Measurements from ENCODE around the gene RAD17.
A peak's percentile ranks its signal among the peaks of the same experiment; 100 is the strongest.
"Not testable (repeated sequence)": the region's sequence is repeated elsewhere in the genome, so short reads cannot be mapped to it uniquely, and the experiment has no call there.

RAD17 gene

DNA sequence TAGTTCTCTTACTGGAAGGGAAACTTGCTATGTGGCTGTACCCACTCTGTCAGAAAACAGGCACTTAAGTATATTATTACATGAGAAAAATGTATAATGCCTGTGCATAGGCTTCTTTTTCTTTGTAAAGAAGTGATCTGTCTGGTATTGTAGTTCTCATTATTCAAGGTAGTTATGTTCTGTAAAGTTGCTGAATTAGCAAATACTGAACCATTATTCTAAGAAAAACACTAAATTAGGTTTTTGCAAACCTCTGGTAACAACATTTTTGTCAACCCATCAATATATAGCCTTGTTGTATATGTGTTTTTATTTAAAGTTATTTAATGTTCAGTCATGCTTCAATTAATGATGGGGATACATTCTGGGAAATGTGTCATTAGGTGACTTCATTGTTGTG lies 8.8 kb downstream of the RAD17 start:
- DNase-seq (ENCODE audit: low spot score): no peak

DNA sequence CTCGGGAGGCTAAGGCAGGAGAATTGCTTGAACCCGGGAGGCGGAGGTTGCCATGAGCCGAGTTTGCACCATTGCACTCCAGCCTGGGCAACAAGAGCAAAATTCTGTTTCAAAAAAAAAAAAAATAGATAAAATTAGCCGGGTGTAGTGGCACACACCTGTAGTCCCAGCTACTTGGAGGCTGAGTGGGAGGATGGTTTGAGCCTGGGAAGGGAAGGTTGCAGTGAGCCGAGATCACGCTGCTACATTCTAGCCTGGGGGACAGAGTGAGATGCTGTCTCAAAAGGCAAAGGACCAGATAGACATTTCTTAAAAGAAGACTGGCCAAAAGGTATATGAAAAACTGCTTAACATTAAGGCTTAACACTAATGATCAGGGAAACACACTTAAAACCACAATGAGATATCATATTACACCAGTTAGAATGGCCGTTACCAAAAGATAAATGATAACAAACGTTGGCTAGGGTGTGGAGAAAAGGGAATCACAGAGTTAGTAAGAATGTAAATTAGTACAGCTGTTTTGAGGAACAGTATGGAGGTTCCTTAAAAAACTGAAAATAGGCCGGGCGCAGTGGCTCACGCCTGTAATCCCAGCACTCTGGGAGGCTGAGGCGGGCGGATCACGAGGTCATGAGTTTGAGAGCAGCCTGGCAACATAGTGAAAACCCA lies 35.2 kb downstream of the RAD17 start:
- no peak for DNase-seq (ENCODE audit: low spot score)

DNA sequence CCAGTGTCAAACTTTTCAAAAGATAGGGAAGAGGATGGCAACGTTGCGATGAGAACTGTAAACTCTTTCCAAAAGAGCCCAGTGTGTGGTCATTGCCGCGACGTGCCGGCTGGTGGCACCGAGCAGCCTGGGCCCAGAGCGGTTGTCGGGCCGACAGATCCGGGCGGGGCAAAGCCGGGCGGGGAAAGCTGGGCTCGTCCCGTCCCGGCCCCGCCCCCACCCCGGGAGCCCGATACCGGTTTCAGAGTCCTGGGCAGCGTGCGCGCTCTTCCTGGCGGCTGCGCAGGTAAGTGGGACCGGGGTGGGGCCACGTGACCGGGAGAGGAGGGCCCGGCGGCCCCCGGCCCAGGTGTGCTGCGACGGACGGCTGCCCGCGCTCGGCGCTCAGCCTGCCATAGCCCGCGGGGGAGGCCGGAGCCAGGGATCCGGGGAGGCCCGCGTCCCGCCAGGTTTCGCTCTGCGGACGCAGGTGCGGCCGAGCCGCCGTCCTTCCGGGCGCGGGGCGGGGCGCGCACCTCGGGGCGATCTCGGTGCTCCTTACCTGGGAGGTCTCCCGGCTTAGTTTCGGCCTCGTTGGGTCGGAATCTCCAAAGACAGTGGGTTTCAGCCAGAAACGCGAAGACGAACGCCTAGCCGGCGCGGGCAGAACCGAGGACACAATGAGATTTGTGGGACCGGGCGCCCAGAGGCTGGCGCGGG lies 45.4 kb downstream of the RAD17 start, which contains the start of gene MARVELD2:
TSS of gene MARVELD2 (plus strand) at position 232 of the 699 bp plus-strand sequence. CDS start 4,270 bp downstream, outside the sequence.
- peak; percentile 69 for DNase-seq (ENCODE audit: low spot score)

DNA sequence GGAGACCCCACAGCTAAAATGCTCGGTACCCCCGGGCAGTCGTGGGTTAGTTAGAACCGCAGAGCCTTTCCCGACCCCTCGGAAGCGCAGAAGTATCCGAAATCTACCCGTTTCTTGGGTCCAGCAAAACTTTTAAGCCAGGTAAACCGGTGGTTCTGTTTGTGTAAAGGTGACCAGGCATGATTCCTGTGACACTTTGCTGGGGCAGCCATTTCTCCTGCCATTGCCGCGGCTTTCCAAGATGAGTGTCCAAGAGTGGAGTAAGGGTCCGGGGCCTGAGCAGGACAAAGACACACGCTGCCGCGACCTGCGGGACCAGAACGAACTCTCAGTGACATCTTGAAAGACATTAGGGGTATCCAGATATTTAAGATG lies 46.0 kb downstream of the RAD17 start:
- DNase-seq (ENCODE audit: low spot score): no peak

DNA sequence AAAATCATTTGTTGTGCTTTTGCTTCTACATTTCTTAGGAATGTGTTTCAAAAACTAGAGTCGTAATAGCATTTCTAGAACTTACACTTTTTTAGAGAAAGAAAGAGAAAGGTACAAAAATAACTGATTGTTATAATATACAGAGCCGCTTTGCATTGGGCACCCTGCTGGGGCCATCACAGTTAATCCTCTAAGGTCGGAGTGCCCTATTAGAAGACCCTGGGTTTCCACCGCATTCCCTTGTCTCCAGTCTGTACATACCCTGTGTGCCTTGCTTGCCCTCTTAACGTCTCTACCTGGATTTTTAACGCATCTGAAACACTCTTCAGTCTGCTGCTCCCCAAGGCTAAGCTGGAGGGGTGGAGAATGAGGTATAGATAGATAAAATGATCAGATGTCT lies 46.6 kb downstream of the RAD17 start:
- DNase-seq (ENCODE audit: low spot score): no peak

DNA sequence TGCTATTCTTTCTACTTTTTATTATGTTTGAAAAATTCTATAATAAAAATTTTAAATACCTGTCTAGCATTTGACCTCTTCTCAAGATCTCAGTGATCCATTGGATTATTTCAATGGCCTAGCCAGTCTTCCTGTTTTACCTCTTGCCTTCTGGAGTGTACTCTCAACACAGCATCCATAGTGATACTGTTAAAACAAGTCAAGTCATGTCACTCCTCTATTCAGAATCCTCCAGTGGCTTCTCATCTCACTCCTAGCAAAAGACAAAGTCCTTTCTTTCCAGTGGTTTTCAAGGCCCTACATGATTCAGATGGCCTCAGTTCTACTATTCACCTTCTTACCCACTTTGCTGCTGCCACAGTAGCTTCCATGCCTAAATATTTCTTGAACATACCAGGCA lies 47.1 kb downstream of the RAD17 start:
- DNase-seq (ENCODE audit: low spot score): no peak

DNA sequence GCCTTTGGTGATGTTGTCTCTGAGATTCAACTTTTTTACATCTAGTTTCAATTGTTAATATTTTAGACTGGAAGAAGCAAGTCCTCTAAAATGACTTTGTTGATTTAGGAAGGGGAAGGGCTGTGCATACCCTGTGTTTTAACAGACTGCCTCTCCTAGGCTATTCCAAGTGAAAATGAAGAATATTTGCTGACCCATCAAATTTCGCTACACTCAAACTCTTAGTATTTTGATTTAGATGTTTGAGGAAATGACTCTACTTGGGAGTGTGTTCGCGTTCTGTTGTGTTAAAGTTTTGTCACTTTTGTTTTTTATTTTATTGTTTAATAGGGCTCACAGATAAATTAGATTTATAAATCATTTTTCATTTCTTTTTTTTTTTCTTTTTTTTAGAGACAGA lies 48.9 kb downstream of the RAD17 start:
- no peak for DNase-seq (ENCODE audit: low spot score)

DNA sequence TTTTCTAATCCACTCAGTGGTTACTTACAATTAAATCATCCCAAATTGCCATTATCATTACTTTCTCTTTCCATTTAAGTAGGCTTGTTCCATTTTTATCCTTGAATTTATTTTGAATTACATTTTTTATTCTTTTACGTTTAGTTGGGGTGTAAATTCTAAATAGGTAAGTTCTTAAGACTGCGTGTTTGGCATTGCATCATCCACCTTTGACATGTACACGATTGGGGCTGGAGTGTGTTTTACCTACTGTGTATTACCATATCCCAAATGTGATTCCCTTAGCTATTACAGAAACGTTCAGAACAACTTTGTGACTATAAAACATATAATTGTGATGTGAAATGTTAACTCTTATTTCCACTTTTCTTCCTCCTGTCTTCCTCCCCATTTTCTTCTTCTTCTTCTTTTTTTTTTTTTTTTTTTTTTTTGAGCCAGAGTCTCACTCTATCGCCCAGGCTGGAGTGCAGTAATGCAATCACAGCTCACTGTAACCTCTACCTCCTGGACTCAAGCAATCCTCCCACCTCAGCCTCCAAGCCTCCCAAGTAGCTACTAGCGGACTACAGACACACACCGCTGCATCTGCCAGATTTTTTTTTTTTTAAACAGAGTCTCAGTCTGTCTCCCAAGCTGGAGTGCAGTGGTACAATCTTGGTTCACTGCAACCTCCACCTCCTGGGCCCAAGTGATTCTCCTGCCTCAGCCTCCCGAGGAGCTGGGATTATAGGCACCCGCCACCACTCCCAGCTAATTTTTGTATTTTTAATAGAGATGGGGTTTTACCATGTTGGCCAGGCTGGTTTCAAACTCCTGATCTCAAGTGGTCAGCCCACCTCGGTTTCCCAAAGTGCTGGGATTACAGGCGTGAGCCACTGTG lies 62.0 kb downstream of the RAD17 start:
- no peak for DNase-seq (ENCODE audit: low spot score)

DNA sequence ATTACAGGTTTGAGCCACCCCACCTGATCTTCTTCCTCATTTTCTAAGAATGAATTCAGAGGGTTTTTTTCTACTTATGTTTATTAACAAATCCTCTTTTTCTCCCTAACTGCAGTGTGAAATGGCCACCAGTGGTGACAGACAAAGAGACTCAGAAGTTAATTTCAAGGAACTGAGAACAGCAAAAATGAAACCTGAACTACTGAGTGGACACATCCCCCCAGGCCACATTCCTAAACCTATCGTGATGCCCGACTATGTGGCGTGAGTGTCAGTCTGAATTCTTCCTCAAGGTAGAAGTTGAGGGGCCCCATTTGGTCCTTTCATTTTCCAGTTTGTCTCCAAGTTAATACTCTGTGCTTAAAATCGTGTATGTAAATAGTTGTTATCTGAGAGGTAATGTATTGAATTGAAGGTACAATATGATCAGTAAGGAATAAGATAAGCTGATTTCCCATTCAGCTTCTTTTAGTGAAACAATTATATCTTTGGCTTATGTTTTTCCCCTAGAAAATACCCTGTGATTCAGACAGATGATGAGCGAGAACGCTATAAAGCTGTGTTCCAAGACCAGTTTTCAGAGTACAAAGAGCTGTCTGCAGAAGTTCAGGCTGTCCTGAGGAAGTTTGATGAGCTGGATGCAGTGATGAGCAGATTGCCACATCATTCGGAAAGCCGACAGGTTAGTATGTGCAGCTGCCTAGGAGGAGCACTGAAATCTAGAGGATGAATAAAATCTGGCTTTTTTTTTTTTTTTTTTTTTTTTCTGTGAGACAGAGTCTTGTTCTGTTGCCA lies 63.0 kb downstream of the RAD17 start:
- DNase-seq (ENCODE audit: low spot score): no peak

DNA sequence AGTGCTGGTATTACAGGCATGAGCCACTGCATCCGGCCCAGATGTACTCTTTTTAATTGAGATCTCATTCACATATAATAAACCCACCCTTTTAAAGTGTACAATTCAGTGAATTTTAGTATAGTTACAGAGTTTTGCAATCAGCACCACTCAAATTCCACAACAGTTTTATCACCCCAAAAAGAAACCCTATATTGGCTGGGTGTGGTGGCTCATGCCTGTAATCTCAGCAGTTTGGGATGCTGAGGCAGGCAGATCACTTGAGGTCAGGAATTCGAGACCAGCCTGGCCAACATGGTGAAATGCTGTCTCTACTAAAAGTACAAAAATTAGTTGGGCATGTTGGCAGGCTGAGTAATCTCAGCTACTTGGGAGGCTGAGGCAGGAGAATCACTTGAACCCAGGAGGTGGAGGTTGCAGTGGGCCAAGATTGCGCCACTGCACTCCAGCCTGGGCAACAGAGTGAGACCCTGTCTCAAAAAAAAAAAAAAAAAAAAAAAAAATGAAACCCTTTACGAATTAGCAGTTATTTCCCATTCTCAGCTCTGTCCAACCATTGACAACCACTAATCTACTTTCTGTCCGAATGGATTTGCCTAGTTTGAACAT lies 65.8 kb downstream of the RAD17 start:
- DNase-seq (ENCODE audit: low spot score): not testable (repeated sequence)

DNA sequence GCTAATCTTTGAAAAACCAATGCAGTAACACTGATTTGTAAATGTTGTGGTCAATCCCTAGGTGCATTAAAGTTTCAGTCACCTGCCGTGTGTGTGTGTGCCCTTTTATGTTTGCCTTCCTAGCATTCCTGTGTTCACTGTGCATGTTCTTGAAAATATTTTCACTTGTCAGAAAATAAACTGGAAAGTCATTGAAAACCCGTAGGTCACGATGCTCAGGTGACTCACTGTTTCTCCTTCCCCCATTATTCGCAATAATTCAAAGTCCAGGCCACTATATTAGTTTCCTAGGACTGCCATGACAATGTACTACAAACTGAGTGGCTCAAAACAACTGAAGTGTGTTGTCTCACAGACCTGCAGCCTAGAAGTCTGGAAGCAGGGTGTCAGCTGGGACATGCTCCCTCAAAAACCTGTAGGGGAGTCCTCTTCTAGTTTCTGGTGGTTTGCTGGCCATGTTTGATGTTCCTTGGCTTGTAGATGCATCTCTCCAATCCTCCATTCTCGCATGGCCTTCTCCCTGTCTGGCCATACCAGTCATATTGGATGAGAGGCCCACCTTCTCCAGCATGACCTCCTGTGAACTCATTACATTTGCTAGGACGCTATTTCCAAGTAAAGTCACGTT lies 74.6 kb downstream of the RAD17 start:
- no peak for DNase-seq (ENCODE audit: low spot score)

DNA sequence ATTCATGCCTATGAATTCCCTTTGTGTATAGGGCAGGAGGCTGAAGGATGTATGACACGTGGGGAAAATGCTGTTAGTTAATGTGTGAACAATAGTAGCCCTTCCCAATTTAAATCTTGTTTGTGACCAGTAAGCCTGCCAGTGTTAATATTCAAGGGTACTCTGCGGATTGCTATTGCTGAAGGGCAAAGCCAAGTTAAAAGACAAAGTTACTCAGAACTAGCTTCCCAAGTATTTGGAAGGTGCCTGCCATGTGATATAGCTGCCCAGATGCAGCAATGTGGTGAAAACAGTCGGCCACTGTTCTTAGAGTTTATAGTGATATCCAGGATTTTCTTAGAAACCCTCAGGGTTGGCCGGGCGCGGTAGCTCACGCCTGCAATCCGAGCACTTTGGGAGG lies 79.9 kb downstream of the RAD17 start:
- no peak for DNase-seq (ENCODE audit: low spot score)

DNA sequence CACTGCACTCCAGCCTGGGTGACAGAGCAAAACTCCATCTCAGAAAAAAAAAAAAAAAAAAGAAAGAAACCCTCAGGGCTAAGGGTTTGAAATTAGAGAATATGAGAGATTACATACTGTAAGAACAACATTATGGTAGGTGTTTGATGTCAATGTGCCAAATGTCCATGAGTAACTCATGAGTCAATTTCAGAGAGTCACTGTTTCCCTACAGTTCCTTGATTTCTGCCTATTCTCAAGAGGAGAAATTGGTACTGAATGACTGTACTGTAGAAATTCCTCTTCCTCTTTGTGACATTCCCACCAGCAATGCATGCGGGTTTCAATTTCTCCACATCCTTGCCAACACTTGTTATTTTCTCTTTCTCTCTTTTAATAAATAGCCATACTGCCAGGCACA lies 80.5 kb downstream of the RAD17 start:
- no peak for DNase-seq (ENCODE audit: low spot score)

DNA sequence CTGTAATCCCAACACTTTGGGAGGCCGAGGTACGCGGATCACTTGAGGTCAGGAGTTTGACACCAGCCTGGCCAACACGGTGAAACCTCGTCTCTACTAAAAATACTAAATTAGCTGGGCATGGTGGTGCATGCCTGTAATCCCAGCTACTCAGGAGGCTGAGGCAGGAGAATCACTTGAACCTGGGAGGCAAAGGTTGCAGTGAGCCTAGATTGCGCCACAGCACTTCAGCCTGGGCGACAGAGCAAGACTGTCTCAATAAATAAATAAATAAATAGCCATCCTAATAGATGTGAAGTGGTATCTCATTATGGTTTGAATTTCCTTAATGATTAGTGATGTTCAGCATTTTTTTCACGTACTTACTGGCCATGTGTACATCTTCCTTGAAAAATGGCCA lies 80.9 kb downstream of the RAD17 start:
- not testable (repeated sequence) for DNase-seq (ENCODE audit: low spot score)

DNA sequence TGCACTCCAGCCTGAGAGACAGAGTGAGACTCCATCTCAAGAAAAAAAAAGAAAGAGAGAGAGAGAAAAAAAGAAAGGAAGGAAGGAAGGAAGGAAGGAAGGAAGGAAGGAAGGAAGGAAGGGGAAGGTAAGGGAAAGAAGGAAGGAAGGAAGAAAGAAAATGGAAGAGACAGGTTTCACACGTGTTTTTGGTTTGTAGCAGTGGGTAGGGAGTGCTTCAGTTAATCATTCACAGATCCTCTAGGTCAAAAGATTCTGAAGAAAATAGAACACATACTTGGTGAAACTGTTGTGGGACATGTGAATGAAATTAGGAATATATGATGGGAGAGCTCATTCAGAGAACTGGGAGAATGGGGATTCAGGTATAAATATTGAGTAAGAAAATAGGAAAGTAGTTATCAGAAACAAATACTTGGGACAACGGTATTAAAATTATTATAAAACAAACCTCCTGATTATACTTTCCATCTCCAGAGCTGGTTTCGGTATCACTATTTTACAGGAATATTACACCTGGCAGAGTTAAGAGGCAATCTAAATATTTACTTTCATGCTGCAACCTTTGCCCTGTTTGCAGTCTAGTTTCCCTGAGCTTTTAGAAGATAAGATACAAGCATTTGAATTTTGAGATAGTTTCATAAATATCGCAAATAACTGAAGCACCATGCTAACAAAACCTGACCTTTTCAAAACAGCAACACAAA lies 82.5 kb downstream of the RAD17 start:
- DNase-seq (ENCODE audit: low spot score): no peak

DNA sequence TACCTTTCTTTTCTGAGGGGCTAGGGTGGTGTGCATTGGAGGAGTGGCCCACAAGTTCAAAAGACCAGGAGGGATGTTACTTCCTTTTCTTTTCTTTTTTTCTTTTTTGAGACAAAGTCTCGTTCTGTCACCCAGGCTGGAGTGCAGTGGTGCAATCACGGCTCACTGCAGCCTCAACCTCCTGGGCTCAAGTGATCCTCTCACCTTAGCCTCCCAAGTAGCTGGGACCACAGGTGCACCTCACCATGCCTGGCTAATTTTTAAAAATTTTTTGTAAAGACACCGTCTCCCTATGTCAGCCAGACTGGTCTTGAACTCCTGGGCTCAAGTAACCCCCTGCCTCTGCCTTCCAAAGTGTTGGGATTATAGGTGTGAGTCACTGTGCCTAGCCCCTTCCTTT lies 83.9 kb downstream of the RAD17 start:
- not testable (repeated sequence) for DNase-seq (ENCODE audit: low spot score)

DNA sequence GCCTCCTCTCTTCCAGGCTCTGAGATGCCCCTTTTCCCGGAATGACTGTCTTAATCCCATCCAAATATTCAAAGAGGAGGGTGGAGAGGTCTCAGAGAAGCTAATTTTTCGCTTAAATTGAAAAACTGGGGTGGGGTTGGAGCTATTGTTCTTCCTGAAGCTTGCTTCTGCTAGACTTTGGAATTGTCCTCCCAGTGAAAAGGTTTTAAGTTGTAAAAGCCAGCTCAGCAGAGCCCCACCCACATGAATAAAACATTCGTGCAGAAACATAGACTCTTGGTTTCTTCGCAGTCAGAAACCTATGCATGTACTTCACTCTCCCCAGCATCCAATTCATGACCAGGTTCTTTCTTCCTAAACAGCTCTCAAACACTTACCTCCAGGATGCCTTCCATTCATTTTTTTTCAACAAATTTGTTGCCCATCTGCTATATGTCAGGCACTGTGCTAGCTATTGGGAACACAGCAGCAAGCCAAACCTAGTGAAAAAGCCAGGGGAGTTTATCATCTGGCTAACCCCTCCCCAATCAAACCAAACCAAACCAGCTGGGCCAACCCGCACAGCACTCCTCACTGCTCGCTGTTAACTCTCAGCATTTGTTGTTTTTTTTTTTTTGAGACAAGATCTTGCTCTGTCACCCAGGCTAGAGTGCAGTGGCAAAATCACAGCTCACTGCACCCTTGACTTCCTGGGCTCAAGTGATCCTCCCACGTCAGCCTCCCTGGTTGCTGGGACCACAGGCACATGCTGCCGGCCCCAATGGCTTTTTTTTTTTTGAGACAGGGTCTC lies 85.0 kb downstream of the RAD17 start:
- no peak for DNase-seq (ENCODE audit: low spot score)

DNA sequence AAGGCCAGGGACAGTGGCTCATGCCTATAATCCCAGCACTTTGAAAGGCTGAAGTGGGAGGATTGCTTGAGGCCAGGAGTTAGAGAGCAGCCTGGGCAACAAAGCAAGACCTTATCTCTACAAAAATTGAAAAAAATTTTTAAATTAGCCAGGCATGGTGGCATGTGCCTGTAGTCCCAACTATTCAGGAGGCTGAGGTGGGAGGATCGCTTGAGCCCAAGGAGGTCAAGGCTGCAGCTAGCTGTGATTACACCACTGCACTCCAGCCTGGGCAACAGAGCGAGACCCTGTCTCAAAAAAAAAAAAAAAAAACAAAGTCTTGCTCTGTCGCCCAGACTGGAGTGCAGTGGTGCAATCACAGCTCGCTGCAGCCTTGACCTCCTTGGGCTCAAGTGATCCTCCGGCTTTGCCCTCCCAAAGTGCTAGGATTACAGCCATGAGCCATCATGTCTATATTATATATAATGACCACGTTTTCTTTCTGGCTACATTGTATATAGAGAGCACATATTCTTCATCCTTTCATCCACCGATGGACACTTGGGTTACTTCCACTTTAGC lies 85.9 kb downstream of the RAD17 start:
- not testable (repeated sequence) for DNase-seq (ENCODE audit: low spot score)

DNA sequence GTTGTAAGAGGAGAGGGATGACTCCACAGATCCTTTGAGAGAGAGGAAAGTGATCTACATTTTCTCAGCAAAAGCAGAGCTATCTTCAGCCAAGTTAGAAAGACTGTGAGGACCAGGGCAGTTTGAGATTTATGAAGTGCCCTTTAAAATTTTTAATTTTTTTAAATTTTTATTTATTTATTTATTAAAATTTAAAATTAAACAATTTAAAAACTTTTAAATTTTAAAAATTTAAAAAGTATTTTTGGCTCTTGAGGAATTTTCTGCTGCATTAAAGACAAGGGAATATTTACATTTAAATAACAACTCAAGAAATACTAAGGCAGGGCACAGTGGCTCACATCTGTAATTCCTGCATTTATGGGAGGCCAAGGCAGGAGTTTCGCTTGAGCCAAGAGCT lies 92.6 kb downstream of the RAD17 start:
- DNase-seq (ENCODE audit: low spot score): no peak

All from left forelimb (tissue), 1 donor.